GM18907 (cell line): ENCODE measurements around the gene OR5C1.
A peak's percentile ranks its signal among the peaks of the same experiment; 100 is the strongest.
"Not testable (repeated sequence)": the region's sequence is repeated elsewhere in the genome, so short reads cannot be mapped to it uniquely, and the experiment has no call there.

Experiments used
- ATAC-seq: cut with Tn5 transposase; IDR thresholded peaks from one replicate; pipeline ENCODE4 v1.9.1; 2021; ENCODE audit warnings: mild to moderate bottlenecking, moderate library complexity; ENCODE audit not compliant: unreplicated experiment

OR5C1 gene

GRCh38 chr9:122810306-122810946 is 21.7 kb downstream of the OR5C1 start:
- peak; percentile 83 for ATAC-seq

- ATAC-seq: no peak
Measured at GRCh38 chr9:122812736-122813135, 24.0 kb downstream of the OR5C1 start.

DNA sequence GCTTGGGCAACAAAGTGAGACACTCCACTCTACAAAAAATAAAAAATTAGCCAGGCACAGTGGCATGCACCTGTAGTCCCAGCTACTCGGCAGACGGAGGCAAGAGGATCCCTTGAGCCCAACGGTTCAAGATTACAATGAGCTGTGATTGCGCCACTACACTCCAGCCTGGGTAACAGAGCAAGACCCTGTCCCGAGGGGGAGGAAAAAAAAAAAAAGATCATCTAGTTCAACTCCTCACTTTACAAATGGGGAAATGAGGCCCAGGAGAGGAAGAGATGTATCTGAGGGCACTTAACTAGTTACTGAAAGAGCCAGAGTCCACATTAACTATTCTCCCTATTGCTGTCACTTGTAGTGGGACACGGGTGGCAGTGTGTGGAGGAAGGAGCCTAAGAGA is 25.8 kb downstream of the OR5C1 start:
- ATAC-seq: no peak

- ATAC-seq: no peak
Measured at GRCh38 chr9:122815544-122815943, 26.8 kb downstream of the OR5C1 start.

- ATAC-seq: no peak
Measured at GRCh38 chr9:122816163-122816867, 27.6 kb downstream of the OR5C1 start.

DNA sequence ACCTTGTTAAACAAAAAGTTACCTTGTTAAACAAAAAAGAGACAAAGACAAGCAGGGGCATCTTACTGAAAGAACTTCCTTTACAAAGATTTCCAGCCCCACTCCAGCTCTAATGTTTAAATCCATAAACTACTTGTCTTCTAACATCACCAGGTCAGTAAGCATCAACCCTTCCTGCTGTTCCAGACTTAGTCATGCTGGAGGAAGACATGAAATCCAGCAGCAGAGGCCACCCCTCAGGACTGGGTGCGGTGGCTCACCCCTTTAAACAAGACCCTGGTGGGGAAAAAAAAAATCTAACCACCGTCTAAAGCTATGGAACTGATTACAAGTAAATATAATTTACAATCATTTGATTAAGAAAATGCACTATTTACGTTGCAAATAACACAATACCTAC is 30.6 kb downstream of the OR5C1 start:
- no peak for ATAC-seq

- ATAC-seq: no peak
Measured at GRCh38 chr9:122819791-122820489, 31.2 kb downstream of the OR5C1 start.

DNA sequence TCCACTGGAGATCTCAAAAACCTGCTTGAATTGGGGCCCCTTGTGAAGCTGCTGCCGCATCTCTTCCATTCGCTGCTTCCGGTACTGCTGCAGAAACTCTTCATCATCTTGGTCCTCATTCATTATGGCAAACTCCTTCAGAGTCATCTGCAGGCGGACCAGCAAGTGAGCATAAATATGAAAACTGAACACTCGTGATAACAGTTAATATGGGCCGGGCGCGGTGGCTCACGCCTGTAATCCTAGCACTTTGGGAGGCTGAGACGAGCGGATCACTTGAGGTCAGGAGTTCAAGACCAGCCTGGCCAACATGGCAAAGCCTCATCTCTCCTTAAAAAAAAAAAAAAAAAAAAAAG is 31.7 kb downstream of the OR5C1 start:
- ATAC-seq: no peak

GRCh38 chr9:122821278-122821943 is 32.7 kb downstream of the OR5C1 start:
- no peak for ATAC-seq

GRCh38 chr9:122822056-122822455 is 33.3 kb downstream of the OR5C1 start:
- no peak for ATAC-seq

DNA sequence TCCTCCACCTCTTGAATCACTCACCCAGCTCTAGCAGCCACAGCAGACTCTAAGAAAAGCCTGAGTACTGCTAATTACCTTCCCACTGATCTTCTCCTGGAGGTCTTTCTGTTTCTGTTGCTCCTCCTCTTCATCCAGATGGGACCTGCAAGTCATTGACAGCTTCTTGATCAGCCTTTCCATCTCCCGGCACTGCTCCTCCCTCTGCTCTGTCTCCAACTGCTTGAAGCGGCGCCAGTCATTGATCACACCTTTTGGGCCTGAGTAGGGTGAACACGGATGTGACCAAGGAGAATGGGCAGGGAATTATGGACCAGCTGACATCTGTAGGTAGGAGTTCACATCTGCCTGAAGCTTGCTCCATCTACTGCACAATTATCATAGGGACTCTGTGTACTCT is 34.2 kb downstream of the OR5C1 start:
- ATAC-seq: no peak

- peak; percentile 10 for ATAC-seq
Measured at GRCh38 chr9:122827761-122828093, 39.0 kb downstream of the OR5C1 start.

- not testable (repeated sequence) for ATAC-seq
Measured at GRCh38 chr9:122828965-122829284, 40.2 kb downstream of the OR5C1 start.

- no peak for ATAC-seq
Measured at GRCh38 chr9:122832194-122832593, 43.5 kb downstream of the OR5C1 start.

- no peak for ATAC-seq
Measured at GRCh38 chr9:122835313-122835731, 46.6 kb downstream of the OR5C1 start.

- ATAC-seq: no peak
Measured at GRCh38 chr9:122837266-122837850, 48.6 kb downstream of the OR5C1 start.

GRCh38 chr9:122838441-122838840 is 49.7 kb downstream of the OR5C1 start:
- not testable (repeated sequence) for ATAC-seq
